Astrocyte of the cerebellum (primary cell): ENCODE results near the gene ADGRD1.

Experiments used
- DNase-seq: peaks from one replicate; pipeline ENCODE4 v3.0.0-alpha.2; 2011; ENCODE audit warnings: low read depth
- H3K4me3 ChIP-seq: 2 replicates; pipeline ENCODE4 v1.5.1; 2011; ENCODE audit warnings: mild to moderate bottlenecking, low read depth, low read length, moderate library complexity
- CTCF ChIP-seq: IDR thresholded peaks from 2 replicates; pipeline ENCODE4 v1.5.1; 2012; ENCODE audit warnings: low read length, low read depth, moderate library complexity, mild to moderate bottlenecking; ENCODE audit errors: missing control alignments
- in situ Hi-C: cut with HindIII; loops from 2 replicates; pipeline ENCODE4 v1.10.0; 2017; ENCODE audit warnings: low sequenced_read_pairs

ADGRD1 gene

GRCh38 chr12:130917607-130918006, 36.1 kb upstream of the ADGRD1 start:
- in situ Hi-C loops: no loop called here
- no peak overlapping the region for H3K4me3 ChIP-seq
- no peak for TF ChIP-seq CTCF
- DNase-seq: no peak

DNA sequence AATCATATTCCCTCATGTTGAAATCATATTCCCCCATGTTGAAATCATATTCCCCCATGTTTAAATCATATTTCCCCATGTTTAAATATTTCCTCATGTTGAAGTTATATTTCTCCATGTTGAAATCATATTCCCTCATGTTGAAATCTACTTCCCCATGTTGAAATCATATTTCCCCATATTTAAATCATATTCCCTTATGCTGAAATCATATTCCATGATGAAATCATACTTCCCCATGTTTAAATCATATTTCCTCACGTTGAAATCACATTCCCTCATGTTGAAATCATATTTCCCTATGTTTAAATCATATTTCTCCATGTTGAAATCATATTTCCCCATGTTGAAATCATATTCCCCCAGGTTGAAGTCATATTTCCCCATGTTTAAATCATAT, 34.6 kb upstream of the ADGRD1 start:
- no peak for DNase-seq
- H3K4me3 ChIP-seq: no peak overlapping the region
- in situ Hi-C loops: no loop called here
- TF ChIP-seq CTCF: no peak

GRCh38 chr12:130920119-130920703, 33.5 kb upstream of the ADGRD1 start:
- no peak for TF ChIP-seq CTCF
- H3K4me3 ChIP-seq: no peak overlapping the region
- no peak for DNase-seq
- in situ Hi-C loops: no loop called here

- in situ Hi-C loops: no loop called here
- no peak for TF ChIP-seq CTCF
- H3K4me3 ChIP-seq: no peak overlapping the region
- no peak for DNase-seq
Observed at GRCh38 chr12:130920723-130921381, 32.9 kb upstream of the ADGRD1 start.

DNA sequence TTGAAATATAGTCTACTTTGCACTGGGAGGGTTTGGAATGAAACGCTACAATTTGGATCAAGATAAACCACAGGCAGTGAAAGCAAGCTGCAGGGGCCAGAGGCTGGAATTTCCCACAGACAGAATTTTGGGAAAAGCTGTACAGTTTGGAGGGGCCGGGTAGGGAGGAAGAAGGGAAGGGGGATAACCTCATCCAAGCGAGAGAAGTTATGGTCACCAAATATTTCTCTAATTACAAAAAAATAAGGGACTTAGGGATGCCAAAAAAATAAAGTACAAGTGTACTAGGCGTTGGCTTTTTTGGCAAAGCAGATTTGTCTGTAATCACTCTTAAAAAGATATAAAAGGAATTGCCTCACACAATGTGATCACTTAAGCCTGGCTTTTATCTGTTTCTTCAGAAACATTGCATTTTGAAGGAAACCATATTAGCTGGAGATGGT, 31.2 kb upstream of the ADGRD1 start:
- DNase-seq: no peak
- no peak for TF ChIP-seq CTCF
- no peak overlapping the region for H3K4me3 ChIP-seq
- in situ Hi-C loops: no loop called here

- H3K4me3 ChIP-seq: no peak overlapping the region
- TF ChIP-seq CTCF: no peak
- DNase-seq: no peak
- in situ Hi-C loops: no loop called here
Observed at GRCh38 chr12:130924966-130925665, 28.6 kb upstream of the ADGRD1 start.
